ENCODE data around the gene KLRK1.

GRCh38 chr12:10395390-10395998 lies 5.7 kb upstream of the KLRK1 start:
- TF ChIP-seq POLR2A (IDR thresholded peaks at IDR 0.05) (no peak), CTCF (IDR thresholded peaks at IDR 0.05) (no peak)

All from uterus (tissue), 2 donors.